ENCODE measurements around the gene TGM5.
"Not testable (repeated sequence)": the region's sequence is repeated elsewhere in the genome, so short reads cannot be mapped to it uniquely, and the experiment has no call there.

Gene TGM5

GRCh38 chr15:43242616-43243015 lies 24.1 kb downstream of the TGM5 start:
- DNase-seq: no peak

- DNase-seq: no peak
Observed at GRCh38 chr15:43241100-43241499, 25.6 kb downstream of the TGM5 start.

GRCh38 chr15:43239732-43240491 lies 26.8 kb downstream of the TGM5 start:
- no peak for DNase-seq

GRCh38 chr15:43238671-43239131 lies 28.0 kb downstream of the TGM5 start:
- DNase-seq: no peak

GRCh38 chr15:43237842-43238470 lies 28.8 kb downstream of the TGM5 start:
- no peak for DNase-seq

- DNase-seq: no peak
Observed at GRCh38 chr15:43235536-43235935, 31.2 kb downstream of the TGM5 start.

GRCh38 chr15:43232289-43232874 lies 34.3 kb downstream of the TGM5 start:
- DNase-seq: no peak

GRCh38 chr15:43230640-43231115 lies 36.0 kb downstream of the TGM5 start:
- no peak for DNase-seq

GRCh38 chr15:43229977-43230376 lies 36.8 kb downstream of the TGM5 start:
- DNase-seq: no peak

- DNase-seq: no peak
Observed at GRCh38 chr15:43226436-43227305, 40.1 kb downstream of the TGM5 start.

GRCh38 chr15:43225950-43226255 lies 40.8 kb downstream of the TGM5 start:
- DNase-seq: not testable (repeated sequence)

- DNase-seq: peak; percentile 16 to 27
Observed at GRCh38 chr15:43225201-43225949, 41.4 kb downstream of the TGM5 start.

GRCh38 chr15:43221422-43221821 lies 45.3 kb downstream of the TGM5 start:
- DNase-seq: no peak

GRCh38 chr15:43220991-43221403 lies 45.7 kb downstream of the TGM5 start, which contains the start of gene EPB42:
Gene EPB42 (minus strand): TSS chr15:43221018. CDS start chr15:43220825, 193 bp downstream.
- no peak for DNase-seq

GRCh38 chr15:43219929-43220928 lies 46.5 kb downstream of the TGM5 start:
- no peak for DNase-seq

GRCh38 chr15:43218908-43219706 lies 47.6 kb downstream of the TGM5 start:
- no peak for DNase-seq

GRCh38 chr15:43215961-43216360 lies 50.8 kb downstream of the TGM5 start:
- DNase-seq: no peak

GRCh38 chr15:43214592-43215295 lies 52.0 kb downstream of the TGM5 start:
- no peak for DNase-seq

GRCh38 chr15:43214169-43214568 lies 52.6 kb downstream of the TGM5 start:
- DNase-seq: no peak

All from activated CD4-positive, alpha-beta T cell treated with anti-CD3 and anti-CD28 coated beads, Interleukin-2, amount 50 U/mL, for 4 hours (primary cell).